ENCODE results near the gene MXD4.

GRCh38 chr4:2306773-2307410 is 45.0 kb upstream of the MXD4 start:
- TF ChIP-seq, protein P1, sequence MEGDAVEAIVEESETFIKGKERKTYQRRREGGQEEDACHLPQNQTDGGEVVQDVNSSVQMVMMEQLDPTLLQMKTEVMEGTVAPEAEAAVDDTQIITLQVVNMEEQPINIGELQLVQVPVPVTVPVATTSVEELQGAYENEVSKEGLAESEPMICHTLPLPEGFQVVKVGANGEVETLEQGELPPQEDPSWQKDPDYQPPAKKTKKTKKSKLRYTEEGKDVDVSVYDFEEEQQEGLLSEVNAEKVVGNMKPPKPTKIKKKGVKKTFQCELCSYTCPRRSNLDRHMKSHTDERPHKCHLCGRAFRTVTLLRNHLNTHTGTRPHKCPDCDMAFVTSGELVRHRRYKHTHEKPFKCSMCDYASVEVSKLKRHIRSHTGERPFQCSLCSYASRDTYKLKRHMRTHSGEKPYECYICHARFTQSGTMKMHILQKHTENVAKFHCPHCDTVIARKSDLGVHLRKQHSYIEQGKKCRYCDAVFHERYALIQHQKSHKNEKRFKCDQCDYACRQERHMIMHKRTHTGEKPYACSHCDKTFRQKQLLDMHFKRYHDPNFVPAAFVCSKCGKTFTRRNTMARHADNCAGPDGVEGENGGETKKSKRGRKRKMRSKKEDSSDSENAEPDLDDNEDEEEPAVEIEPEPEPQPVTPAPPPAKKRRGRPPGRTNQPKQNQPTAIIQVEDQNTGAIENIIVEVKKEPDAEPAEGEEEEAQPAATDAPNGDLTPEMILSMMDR (IDR thresholded peaks at IDR 0.05) = no peak
- no peak for TF ChIP-seq POLR2A (IDR thresholded peaks at IDR 0.05)

Data from adrenal gland (tissue), 5 donors.